GOT3 (cell line): ENCODE measurements around the gene RPRD2.
"Not testable (repeated sequence)": the region's sequence is repeated elsewhere in the genome, so short reads cannot be mapped to it uniquely, and the experiment has no call there.

Source experiments
- DNase-seq: peaks from one replicate; lab custom pipeline; 2025; ENCODE audit warnings: mixed read lengths; lab: John Stamatoyannopoulos, UW

Gene RPRD2

GRCh38 chr1:150389650-150390049, 25.7 kb downstream of the RPRD2 start:
- no peak for DNase-seq

- DNase-seq, result no peak
Measured at GRCh38 chr1:150392627-150393026, 28.7 kb downstream of the RPRD2 start.

DNA sequence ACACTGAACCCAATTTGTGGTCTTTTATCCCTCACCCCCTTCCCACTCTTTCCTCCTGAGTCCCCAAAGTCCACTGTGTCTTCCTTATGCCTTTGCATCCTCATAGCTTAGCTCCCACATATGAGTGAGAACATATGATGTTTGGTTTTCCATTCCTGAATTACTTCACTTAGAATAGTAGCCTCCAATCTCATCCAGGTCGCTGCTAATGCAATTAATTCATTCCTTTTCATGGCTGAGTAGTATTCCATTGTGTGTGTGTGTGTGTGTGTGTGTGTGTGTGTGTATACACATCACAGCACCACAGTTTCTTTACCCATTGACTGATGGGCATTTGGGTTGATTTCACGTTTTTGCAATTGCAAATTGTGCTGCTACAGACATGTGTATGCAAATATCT, 31.2 kb downstream of the RPRD2 start:
- DNase-seq, result not testable (repeated sequence)

GRCh38 chr1:150397392-150398032, 33.6 kb downstream of the RPRD2 start:
- DNase-seq, result no peak

DNA sequence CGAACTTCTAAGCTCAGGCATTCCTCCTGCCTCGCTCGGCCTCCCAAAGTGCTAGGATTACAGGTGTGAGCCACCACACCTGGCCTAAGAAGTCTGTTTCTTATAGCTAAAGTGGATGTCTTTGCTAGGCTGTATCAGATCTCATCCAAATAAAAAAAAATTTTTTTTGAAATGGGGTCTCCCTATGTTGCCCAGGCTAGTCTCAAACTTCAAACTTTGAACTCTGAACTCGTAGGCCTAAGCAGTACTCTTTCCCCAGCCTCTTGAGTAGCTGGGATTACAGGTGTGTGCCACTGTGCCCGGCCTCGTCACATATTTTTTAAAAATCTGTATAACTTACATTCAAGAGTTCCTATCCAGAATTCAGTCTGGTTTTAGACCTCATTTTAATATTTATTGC, 40.5 kb downstream of the RPRD2 start:
- no peak for DNase-seq

- DNase-seq, result no peak
Measured at GRCh38 chr1:150405660-150406059, 41.7 kb downstream of the RPRD2 start.

DNA sequence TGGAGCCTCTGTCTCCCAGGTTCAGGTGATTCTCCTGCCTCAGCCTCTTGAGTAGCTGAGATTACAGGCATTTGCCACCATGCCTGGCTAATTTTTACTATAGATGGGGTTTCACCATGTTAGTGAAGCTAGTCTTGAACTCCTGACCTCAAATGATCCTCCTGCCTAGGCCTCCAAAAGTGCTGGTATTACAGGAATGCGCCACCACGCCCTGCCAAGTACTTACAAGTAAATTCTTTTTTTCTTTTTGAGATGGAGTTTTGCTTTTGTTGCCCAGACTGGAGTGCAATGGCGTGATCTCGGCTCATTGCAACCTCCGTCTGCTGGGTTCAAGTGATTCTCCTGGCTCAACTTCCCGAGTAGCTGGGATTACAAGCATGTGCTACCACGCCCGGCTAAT, 42.5 kb downstream of the RPRD2 start:
- DNase-seq, result no peak

GRCh38 chr1:150407330-150407729, 43.4 kb downstream of the RPRD2 start:
- DNase-seq, result no peak

- no peak for DNase-seq
Measured at GRCh38 chr1:150408800-150409199, 44.9 kb downstream of the RPRD2 start.

GRCh38 chr1:150409504-150410362, 45.8 kb downstream of the RPRD2 start:
- no peak for DNase-seq

DNA sequence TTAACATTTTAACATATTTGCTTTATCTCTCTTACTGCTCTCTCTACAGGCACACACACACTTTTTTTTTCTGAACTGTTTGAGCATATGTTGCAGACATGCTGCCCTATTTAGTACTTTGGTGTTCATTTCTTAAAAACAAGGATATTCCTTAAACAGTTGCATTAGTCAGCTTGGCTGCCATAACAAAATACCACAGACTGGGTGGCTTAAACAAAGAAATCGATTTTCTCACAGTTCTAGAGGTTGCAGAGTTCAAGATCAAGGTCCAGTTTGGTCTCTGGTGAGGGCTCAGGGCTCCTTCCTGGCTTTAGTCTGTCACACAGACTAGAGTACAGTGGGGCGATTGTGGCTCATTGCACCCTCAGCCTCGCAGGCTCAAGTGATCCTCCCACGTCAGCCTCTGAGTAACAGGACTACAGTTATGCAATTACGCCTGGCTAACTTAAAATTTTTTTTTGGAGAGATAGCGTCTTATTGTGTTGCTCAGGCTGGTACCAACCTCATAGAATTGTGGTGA, 46.7 kb downstream of the RPRD2 start:
- no peak for DNase-seq

- DNase-seq, result no peak
Measured at GRCh38 chr1:150414592-150414991, 50.6 kb downstream of the RPRD2 start.

DNA sequence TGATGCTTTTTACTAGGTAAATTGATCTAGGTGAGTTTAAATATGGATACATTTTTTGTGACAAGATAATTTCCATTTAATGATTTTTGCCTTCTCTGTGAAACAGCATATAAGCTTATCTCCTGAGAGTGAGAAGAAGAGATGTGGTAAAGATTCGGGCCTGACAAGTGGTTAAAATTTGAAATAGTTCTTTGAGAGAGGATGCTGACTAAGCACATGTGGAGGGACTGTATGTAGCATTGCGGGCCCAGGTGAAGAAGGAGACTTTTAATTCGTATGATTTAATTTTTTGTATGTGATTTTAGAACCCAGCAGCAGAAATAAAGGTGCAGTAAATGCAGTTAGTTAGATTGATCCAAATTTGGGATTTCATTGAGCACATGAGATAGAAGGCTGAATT, 51.9 kb downstream of the RPRD2 start:
- no peak for DNase-seq

DNA sequence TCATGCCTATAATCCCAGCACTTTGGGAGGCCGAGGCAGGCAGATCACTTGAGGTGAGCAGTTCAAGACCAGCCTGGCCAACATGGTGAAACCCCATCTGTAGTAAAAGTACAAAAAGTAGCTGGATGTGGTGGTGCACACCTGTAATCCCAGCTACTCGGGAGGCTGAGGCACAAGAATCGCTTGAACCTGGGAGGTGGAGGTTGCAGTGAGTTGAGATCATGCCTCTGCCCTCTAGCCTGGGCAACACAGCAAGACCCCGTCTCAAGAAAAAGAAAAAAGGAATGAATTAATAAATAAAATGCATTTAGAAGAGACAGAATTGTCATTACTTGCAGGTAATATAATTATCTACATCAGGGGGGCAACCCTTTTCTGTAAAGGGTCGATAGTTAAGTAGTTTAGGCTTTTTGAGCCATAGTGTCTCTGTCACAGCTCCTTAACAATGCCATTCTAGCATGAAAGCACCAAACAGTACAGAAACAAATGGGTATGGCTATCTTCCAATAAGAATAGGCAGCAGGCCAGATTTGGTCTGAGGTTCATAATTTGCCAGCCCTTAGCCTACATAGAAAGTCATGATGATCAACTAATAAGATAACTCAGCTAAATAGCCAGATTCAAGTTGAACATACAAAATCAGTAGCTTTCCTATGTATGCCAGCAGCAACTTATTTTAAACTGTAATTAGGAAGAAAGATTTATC, 56.8 kb downstream of the RPRD2 start:
- DNase-seq, result no peak

DNA sequence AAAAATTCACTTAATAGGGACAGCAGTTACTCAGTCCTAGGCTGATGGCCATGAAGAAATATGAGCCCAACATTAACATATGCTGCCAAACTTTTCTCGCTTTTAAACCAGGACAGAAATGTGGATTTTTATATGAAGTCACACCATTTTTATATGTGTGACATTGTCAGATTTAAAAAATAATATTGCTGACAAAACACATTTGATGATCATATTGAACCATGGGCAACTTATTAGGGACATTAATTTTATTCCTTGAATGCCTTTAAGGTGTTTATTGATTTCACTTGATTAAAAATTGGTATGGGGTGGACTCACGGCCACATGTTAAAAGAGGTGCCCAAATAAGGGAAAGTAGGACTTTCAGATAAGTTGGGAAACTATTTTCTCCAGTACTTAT, 58.6 kb downstream of the RPRD2 start:
- no peak for DNase-seq

- DNase-seq, result no peak
Measured at GRCh38 chr1:150429805-150430204, 65.9 kb downstream of the RPRD2 start.

- DNase-seq, result no peak
Measured at GRCh38 chr1:150441121-150441520, 77.2 kb downstream of the RPRD2 start.

DNA sequence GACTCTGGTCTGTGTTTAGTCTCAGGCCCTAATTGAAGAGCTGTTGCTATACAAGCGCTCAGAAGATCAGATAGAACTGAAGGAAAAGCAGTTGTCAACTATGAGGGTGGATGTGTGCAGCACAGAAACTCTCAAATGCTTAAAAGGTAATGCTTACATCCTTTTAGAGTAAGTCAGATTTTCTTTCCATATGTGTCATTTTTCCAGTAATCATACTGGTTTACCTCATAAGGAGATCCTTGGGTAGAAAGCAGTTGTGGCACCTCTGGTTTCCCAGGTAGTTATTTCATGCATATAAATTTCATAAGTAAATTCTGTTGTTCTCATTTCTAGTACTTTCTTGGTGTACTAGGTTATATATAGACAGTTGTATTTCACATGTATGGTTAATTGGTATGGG, 80.3 kb downstream of the RPRD2 start:
- DNase-seq, result no peak

- DNase-seq, result no peak
Measured at GRCh38 chr1:150456146-150456647, 92.2 kb downstream of the RPRD2 start.

GRCh38 chr1:150464422-150464826, 100.5 kb downstream of the RPRD2 start:
- no peak for DNase-seq

- DNase-seq, result no peak
Measured at GRCh38 chr1:150466964-150467363, 103.0 kb downstream of the RPRD2 start.

DNA sequence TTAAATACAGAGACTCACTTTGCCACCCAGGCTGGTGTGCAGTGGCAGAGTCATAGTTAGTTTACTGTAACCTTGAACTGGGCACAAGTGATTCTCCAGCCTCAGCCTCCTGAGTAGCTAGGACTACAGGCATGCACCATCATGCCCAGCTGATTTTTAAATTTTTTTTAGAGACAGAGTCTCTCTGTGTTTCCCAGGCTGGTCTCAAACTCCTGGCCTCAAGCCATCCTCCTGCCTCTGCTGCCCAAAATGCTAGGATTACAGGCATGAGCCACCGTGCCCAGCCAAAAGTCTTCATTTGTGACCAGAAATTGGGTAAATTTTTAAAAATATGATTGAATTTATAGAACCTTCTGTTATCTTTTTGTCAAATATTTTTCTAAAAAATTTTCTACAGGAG, 105.3 kb downstream of the RPRD2 start:
- no peak for DNase-seq
